ENCODE results near the gene ZNF747.

GRCh38 chr16:30552956-30553355, 18.3 kb upstream of the ZNF747 start:
- TF ChIP-seq CTCF (IDR thresholded peaks at IDR 0.05) (no peak), POLR2A (IDR thresholded peaks at IDR 0.05) (no peak), POLR2AphosphoS5 (IDR thresholded peaks at IDR 0.05) (no peak)

Measured in prostate gland (tissue), 2 donors.